HFFc6 (cell line): ENCODE results near the gene RANBP17. TPM values are rescaled to one million over a fixed set of nuclear protein-coding genes. Genes with fewer than 3 reads are reported as not detected.
"Not testable (repeated sequence)": the region's sequence is repeated elsewhere in the genome, so short reads cannot be mapped to it uniquely, and the experiment has no call there.

ENCODE experiments used
- DNase-seq: peaks from one replicate; pipeline ENCODE4 v3.0.0-alpha.2; 2018
- H3K27ac Mint-ChIP-seq: 2 replicates; pipeline ENCODE4 v1.8.0; 2020; ENCODE audit warnings: mild to moderate bottlenecking, mixed read lengths
- H3K27me3 Mint-ChIP-seq: 2 replicates; pipeline ENCODE4 v1.8.0; 2021; ENCODE audit warnings: mild to moderate bottlenecking, moderate library complexity, mixed read lengths; ENCODE audit not compliant: insufficient read depth
- H3K36me3 Mint-ChIP-seq: 2 replicates; pipeline ENCODE4 v1.8.0; 2021; ENCODE audit warnings: low read depth, mixed read lengths
- H3K4me1 Mint-ChIP-seq: 2 replicates; pipeline ENCODE4 v1.8.0; 2020; ENCODE audit warnings: low read depth, mixed read lengths
- H3K4me3 Mint-ChIP-seq: 2 replicates; pipeline ENCODE4 v1.8.0; 2020; ENCODE audit warnings: mild to moderate bottlenecking, moderate library complexity, mixed read lengths
- H3K9me3 Mint-ChIP-seq: 2 replicates; pipeline ENCODE4 v1.8.0; 2020; ENCODE audit warnings: mild to moderate bottlenecking, mixed read lengths
- total RNA-seq, 6 experiments: library from RNA; stranded (reverse); fragmentation: NEBNext Ultra II Directional; extraction: Animal tissue kit (Norgen Biotek cat#: 25700); gene quantifications; 2 replicates in 1 of 6; 3 replicates in 5 of 6; pipeline ENCODE4 v1.2.3, GENCODE V29; 2021
- TF ChIP-seq, protein P1 (sequence below): fragments of 200-600 bp; sonication (generic); IDR thresholded peaks from 2 replicates; pipeline ENCODE4 v1.5.0; 2021; ENCODE audit warnings: antibody characterized with exemption, mild to moderate bottlenecking

RANBP17 gene
- total RNA-seq, 6 experiments from 2014 or later: 3.3 to 7.2 (median 4.9) TPM

DNA sequence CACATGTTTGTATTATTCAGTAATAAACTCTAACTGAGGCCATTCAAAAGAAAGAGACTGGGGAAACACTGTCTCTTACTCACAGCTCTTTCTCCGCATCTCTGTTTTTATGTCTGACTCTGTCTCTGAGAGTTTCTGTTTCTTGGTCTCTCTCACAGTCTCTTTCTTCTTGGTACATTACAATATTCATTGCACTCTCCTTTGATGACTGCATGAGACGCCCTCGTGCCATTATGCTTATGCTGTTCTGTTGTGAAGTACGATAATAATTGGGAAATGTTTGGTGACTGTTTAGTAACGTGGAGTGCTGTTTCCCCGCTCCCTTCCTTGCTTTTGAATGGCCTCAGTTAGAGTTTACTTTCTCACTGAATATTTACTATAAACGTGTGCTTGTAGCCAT, 421.9 kb downstream of the RANBP17 start:
- Mint-ChIP-seq H3K9me3 (no peaks in the 10 kb centered on the region), H3K36me3 (no peaks in the 10 kb centered on the region), H3K27me3 (peaks cover 2% of the 10 kb centered on the region), H3K27ac (no peak overlapping the region), H3K4me1 (no peaks in the 10 kb centered on the region), H3K4me3 (no peak overlapping the region)
- TF ChIP-seq, protein P1, sequence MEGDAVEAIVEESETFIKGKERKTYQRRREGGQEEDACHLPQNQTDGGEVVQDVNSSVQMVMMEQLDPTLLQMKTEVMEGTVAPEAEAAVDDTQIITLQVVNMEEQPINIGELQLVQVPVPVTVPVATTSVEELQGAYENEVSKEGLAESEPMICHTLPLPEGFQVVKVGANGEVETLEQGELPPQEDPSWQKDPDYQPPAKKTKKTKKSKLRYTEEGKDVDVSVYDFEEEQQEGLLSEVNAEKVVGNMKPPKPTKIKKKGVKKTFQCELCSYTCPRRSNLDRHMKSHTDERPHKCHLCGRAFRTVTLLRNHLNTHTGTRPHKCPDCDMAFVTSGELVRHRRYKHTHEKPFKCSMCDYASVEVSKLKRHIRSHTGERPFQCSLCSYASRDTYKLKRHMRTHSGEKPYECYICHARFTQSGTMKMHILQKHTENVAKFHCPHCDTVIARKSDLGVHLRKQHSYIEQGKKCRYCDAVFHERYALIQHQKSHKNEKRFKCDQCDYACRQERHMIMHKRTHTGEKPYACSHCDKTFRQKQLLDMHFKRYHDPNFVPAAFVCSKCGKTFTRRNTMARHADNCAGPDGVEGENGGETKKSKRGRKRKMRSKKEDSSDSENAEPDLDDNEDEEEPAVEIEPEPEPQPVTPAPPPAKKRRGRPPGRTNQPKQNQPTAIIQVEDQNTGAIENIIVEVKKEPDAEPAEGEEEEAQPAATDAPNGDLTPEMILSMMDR: no peak
- no peak for DNase-seq

DNA sequence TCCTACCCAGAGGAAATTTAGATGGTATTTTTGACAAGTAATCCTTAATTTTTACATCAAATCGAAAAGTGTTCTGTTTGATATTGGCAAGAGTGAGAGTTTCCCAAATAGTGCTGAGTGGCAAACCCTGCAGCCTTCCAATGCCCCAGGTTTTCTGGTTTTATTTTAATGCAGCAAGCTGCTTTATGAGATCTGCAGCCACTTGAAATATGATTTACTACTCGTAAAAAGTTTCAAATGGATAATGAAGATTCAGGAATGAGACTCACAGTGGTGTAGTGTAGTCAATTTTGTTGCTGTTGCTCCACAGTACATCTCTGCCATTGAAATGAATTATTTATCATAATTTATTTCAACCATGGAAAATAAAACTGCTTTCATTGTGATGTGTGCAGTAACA, 423.6 kb downstream of the RANBP17 start:
- TF ChIP-seq, protein P1: no peak
- DNase-seq: no peak
- Mint-ChIP-seq H3K27me3 (peaks cover 2% of the 10 kb centered on the region), H3K9me3 (no peaks in the 10 kb centered on the region), H3K4me3 (no peak overlapping the region), H3K36me3 (no peaks in the 10 kb centered on the region), H3K27ac (no peak overlapping the region), H3K4me1 (no peaks in the 10 kb centered on the region)

DNA sequence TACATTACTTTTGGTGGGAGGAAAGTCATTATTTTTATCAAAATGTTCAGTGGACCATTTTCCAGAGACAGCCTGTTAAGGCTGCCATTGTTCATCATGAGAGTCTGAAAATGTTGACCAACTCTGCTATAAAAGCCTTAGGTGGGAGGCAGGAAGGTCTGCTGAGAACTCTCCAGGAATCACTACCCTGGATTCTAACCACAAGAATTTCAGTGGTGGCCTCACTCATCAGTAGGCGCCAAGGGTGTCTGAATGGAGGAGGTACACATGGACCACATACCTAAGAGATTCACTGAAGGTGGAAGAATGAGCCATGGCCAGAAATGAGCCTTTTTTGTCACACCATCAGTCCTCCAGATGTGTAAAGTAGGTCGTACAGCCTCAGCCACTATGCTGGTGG, 426.2 kb downstream of the RANBP17 start:
- DNase-seq: no peak
- Mint-ChIP-seq H3K4me3 (no peak overlapping the region), H3K4me1 (peaks cover 5% of the 10 kb centered on the region), H3K9me3 (no peaks in the 10 kb centered on the region), H3K27ac (no peak overlapping the region), H3K27me3 (peaks cover 2% of the 10 kb centered on the region; the same call in 1 of the 2 replicates), H3K36me3 (no peaks in the 10 kb centered on the region)
- TF ChIP-seq, protein P1: no peak

DNA sequence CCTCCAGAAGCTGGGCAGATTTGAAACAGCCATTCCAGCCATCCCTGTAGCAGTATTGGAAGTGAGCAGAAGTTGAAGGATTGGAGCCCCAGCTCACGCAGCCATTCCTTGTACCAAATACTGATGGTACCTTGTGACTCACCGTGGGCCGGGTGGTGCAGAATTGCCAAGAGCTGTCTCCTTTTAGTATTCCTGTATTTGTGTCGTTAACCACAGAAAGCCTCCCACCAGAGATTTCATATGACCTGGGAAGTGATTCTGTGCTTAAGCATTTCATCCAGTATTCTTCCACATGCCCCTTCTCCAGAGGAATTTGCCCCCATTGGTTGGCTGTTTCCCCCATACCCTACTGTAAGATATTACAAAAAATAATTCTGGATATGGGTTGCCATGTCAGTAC, 429.6 kb downstream of the RANBP17 start:
- Mint-ChIP-seq H3K27me3 (no peaks in the 10 kb centered on the region; the same call in 1 of the 2 replicates), H3K4me3 (no peak overlapping the region), H3K27ac (no peak overlapping the region), H3K36me3 (no peaks in the 10 kb centered on the region), H3K4me1 (peaks cover 20% of the 10 kb centered on the region), H3K9me3 (no peaks in the 10 kb centered on the region)
- TF ChIP-seq, protein P1: no peak
- DNase-seq: no peak

DNA sequence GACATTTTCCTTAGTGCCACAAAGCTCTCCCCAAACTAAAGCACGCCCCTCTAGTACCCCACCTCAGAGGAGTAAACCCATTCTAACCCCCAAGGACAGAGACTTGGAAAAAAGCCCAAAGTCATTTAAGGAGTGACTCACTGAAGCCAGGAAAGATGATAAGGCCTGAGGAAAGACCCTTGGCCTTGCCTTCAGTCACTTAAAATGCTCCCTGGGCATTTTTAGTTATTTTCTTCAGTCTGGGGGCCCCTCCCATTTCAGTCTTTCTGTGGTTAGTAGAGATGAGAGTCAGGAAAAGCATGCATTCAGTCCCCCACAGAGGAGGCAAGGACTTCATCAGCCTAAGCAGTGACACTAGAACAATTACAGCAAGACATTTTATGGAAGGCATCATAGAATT, 433.5 kb downstream of the RANBP17 start:
- H3K9me3 Mint-ChIP-seq: no peaks in the 10 kb centered on the region
- H3K4me3 Mint-ChIP-seq: no peak overlapping the region
- TF ChIP-seq, protein P1: no peak
- peaks cover 26% of the 10 kb centered on the region for H3K4me1 Mint-ChIP-seq
- H3K36me3 Mint-ChIP-seq: no peaks in the 10 kb centered on the region
- no peaks in the 10 kb centered on the region for H3K27me3 Mint-ChIP-seq
- DNase-seq: no peak
- H3K27ac Mint-ChIP-seq: no peak overlapping the region

DNA sequence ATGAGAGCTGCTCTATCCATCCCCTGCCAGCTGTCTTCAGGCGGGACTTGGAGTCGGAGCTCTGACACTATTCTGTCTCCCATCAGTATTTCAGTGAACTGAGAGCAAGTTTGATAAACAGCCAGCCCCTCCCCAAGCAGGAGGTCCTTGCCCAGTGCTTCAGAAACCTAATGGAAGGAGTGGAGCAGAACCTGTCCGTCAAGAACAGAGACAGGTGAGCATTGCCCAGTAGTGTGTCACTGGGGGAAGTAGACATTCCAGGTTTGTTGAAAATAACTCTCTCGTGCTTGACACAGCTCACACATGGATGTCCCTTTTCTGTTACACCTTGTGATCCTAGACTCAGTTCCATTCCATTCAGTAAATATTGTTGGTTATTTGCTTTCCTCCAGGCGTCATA, 434.0 kb downstream of the RANBP17 start:
- no peaks in the 10 kb centered on the region for H3K27me3 Mint-ChIP-seq
- H3K27ac Mint-ChIP-seq: no peak overlapping the region
- H3K9me3 Mint-ChIP-seq: no peaks in the 10 kb centered on the region
- TF ChIP-seq, protein P1: no peak
- no peak for DNase-seq
- H3K4me1 Mint-ChIP-seq: peaks cover 30% of the 10 kb centered on the region
- H3K36me3 Mint-ChIP-seq: no peaks in the 10 kb centered on the region
- no peak overlapping the region for H3K4me3 Mint-ChIP-seq

DNA sequence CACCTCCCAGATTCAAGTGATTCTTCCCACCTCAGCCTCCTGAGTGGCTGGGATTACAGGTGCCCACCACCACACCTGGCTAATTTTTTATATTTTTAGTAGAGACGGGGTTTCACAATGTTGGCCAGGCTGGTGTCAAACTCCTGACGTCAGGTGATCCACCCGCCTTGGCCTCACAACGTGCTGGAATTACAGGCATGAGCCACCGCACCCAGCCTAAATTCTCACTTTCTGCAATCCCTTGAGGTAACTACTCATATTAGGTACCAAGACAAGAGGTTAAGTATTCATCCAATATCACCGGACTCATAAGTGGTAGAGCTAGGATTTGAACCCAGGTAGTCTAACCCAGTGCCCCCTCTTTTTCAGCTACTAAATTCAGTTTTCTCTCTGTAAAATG, 436.1 kb downstream of the RANBP17 start:
- not testable (repeated sequence) for H3K27me3 Mint-ChIP-seq, H3K36me3 Mint-ChIP-seq

More for the DNA sequence above, 436.1 kb downstream of the RANBP17 start:
- not testable (repeated sequence) for H3K27ac Mint-ChIP-seq, H3K9me3 Mint-ChIP-seq, DNase-seq, H3K4me3 Mint-ChIP-seq
- peaks cover 27% of the 10 kb centered on the region for H3K4me1 Mint-ChIP-seq
